Measurements from ENCODE around the gene DIO3.

DIO3 gene

DNA sequence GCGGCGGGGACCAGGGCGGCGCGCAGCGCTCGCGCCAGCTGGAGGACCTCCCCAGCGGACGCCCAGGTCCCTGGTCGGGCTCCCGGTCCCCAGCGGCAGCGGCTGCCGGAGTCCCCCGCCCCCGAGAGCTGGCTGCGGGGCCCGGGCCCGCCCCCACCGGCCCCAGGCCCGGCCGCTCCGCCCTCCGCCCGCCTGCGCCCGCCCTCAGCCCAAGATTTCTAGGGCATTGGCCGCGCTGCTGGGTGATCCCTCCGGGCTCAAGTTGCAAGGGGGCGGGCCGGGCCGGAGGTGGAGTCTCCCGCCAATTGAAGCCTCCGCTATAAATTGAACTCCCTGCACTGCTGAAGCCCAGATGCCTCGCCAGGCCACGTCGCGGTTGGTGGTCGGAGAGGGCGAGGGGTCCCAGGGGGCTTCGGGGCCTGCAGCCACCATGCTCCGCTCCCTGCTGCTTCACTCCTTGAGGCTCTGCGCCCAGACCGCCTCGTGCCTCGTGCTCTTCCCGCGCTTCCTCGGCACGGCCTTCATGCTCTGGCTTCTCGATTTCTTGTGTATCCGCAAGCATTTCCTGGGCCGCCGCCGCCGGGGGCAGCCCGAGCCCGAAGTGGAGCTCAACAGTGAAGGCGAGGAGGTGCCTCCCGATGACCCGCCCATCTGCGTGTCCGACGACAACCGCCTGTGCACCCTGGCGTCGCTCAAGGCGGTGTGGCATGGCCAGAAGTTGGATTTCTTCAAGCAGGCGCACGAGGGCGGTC, at the start of gene DIO3:
TSS of gene DIO3 (plus strand) at position 351 of the 752 bp plus-strand sequence.
- DNase-seq (ENCODE audit: low spot score): no peak

GRCh38 chr14:101511620-101512375, 49.5 kb upstream of the DIO3 start:
- no peak for DNase-seq (ENCODE audit: low spot score)

DNA sequence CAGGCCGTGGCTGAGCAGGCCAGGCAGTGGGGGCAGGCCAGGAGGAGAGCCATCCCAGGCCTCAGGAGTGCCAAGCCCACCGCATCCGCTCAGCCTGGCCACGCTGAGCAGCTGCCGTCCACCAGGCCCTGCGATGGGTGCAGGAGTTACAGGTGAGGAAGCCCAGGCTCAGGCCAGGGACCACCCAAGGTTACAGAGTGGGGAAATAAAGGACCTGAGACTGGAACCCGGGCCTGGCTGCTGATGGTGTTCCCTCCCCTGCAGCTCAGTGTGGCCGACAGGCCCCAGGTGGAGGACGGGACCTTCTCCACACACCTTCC, 49.0 kb upstream of the DIO3 start:
- DNase-seq (ENCODE audit: low spot score): no peak

GRCh38 chr14:101514136-101514535, 47.2 kb upstream of the DIO3 start:
- DNase-seq (ENCODE audit: low spot score): no peak

DNA sequence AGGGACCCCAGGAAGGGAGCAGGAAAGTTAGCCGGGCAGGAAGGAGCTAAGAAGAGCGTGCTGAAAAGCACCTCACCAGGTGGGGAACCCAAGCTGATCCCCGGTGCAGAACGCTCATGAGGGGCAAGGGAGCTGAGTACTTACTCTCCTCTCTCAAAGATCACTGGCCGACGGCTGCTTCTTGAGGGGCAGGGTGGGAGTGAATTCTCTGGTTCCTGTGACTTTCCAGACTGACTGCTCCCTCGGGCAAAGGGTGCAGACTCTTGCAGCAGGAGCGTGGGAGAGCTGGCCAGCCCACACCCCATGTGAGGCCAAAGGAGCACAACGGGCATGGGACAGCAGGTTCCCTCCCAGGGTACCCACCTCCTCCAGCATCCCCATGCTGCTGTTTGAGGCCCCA, 44.9 kb upstream of the DIO3 start:
- no peak for DNase-seq (ENCODE audit: low spot score)

DNA sequence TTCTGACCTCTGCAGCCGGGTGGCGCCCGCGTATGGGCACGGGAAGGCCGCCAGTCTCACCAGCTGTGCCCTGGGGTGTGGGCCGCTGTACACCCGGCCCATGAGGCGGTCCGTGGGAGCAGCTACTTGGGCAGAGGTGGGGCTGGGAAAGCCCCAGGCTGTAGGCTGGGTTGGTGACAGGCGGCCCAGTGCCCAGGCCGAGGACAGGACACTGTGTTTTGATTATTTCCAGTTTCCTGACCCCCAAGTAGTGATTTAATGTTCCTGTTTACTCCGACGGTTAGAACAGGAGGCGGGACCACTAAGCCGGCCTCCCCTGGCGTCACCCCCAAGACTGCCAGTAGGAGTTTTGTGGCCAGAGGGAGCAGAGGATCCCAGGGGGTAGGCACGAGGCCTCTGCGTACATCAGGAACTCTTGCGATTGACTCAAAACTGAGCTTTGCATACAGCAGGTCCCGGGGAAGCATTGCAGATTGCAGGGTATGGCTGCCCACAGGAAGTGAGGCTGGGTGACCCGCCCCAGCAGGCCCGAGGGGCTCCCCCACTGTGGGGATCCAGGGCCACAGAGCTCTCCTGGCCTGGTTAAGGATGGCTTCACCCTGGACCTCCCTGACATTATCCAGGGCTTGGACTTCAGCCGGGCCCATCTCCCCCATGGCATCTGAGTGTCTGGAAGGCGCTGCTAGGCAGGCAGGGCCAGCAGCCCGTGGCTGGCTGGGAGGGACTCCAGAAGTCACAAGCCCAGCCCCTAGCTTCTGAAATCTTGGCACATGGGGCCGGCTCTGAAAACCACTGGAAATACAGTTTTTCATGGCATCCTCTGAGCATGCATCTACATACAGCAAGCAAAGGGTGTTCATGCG, 42.5 kb upstream of the DIO3 start:
- no peak for DNase-seq (ENCODE audit: low spot score)

DNA sequence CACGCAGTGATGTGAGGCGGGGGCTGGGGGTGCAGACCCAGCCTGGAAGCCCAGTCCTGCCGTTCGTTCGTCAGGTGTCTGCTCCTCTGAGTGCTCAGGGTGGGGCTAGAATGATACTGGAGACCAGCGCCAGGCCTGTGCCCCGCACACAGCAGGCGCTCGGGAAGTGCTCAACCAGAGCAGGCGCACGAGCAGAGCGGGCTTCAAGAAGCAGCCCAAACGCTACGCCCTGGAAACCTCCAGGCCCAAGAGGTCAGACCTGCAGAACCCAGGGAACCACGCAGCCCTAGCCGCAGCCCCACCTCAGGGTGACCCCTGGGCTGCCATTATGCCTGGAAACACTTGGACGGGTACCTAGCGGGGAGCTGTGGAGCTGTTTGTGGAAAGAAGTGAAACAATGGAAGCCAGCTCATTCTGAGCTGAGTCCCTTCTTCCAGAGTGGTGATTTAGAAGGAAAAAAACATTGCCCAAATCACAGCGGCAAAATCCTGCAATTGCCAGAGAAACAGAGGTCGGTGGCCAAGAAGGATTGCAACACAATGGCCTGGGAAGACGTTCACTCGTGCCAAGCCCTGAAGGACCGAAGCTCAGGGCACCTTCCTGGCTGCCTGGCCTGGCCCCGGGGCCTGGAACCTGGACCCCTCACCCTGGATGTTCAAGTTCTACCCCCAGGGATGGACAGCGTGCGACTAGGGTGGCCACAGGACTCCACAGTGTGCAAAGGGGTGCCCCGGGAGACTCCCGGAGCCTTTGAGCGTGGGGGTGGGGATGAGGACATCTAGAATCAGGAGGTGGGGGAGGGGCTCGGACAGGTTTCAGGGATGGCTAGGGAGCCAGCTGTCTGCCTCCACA, 40.4 kb upstream of the DIO3 start:
- DNase-seq (ENCODE audit: low spot score): no peak

GRCh38 chr14:101521473-101521915, 39.8 kb upstream of the DIO3 start:
- no peak for DNase-seq (ENCODE audit: low spot score)

GRCh38 chr14:101521978-101522377, 39.3 kb upstream of the DIO3 start:
- DNase-seq (ENCODE audit: low spot score): no peak

- no peak for DNase-seq (ENCODE audit: low spot score)
These were observed 35.4 kb upstream of the DIO3 start for GRCh38 chr14:101525640-101526527.

- no peak for DNase-seq (ENCODE audit: low spot score)
These were observed 33.3 kb upstream of the DIO3 start for GRCh38 chr14:101527987-101528386.

GRCh38 chr14:101529079-101529478, 32.2 kb upstream of the DIO3 start:
- DNase-seq (ENCODE audit: low spot score): no peak

DNA sequence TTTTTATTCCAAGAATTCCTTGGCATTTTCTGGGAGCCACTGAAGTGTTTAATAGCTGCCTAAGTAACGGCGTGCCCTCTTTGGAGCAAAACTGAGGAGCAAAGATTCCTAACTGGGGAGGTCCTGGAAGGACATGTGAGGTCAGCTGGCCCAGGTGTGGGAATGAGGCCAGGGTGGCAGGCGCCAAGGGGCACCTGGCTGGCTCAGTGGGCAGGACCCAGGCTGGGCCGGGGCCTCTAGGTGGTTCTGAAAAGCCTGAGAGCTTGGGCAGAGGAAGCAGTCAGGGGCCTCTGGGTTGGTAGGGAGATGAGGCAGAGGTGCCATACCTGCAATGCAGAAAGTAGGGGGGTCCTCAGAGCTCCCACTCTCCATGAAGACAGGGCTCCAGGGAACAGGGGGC, 27.1 kb upstream of the DIO3 start:
- no peak for DNase-seq (ENCODE audit: low spot score)

- DNase-seq (ENCODE audit: low spot score): no peak
These were observed 26.1 kb upstream of the DIO3 start for GRCh38 chr14:101535232-101535631.

DNA sequence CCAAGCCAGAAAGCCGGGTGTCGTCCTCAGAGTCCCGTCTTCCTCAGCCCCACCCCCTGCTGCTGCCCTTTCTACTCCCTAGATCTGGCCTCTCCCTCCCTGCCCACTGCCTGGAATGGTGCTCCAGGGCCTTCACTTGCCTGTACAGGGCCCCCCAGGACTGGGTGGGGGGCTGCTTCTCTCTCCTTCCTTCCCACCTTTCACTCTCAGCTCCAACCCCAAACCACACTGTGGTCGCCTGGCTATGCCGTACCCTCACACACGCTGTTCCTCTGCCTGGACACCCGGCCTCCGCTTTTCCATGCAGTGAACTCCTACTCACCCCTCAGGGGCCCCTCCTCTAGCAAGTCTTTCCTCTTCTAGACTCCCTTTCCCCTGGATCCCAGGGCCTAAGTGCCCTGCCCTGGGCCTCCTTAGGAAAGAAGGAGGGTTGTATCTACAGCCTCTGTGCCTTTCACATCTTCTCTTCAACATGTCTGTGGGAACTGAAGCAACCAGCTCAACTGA, 25.5 kb upstream of the DIO3 start:
- DNase-seq (ENCODE audit: low spot score): no peak

GRCh38 chr14:101537286-101537685, 24.0 kb upstream of the DIO3 start:
- no peak for DNase-seq (ENCODE audit: low spot score)

DNA sequence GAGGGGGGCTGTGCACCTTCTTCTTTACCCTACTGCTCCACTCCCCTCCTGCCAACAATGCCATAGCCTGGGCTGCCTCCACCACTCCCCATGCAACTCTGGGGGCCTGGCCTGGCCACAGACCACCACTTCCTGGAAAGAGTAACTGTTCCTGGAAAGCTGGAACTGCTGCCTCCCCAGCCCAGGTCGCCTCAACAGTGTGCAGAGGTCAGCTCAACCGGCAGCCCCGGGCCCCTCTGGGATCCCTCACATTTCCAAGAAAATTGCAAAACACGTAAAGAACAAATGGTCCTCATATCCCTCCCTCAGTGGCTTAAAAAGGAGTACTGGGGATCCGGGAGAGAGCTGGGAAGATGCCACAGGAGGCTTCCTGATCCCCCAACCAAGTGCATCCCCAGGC, 22.4 kb upstream of the DIO3 start:
- DNase-seq (ENCODE audit: low spot score): no peak

DNA sequence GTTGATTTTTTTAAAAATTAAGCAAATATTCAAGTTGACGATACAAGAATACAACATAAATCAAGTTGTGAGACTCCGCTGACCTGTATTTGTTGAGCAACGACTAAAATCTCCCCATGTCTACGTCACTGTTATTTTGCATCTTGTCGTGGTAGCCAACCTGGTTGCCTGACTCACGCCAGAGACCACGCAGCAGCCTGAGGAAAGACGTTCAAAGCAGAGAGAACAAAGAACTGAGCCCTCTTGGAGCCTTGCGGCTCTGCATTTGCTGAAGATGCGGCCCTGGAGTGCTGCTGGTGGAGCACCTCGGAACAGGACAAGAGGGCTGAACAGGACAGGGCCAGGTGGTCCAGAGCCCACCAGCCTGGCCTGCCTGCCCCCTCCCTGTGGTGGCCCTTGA, 21.4 kb upstream of the DIO3 start:
- no peak for DNase-seq (ENCODE audit: low spot score)

DNA sequence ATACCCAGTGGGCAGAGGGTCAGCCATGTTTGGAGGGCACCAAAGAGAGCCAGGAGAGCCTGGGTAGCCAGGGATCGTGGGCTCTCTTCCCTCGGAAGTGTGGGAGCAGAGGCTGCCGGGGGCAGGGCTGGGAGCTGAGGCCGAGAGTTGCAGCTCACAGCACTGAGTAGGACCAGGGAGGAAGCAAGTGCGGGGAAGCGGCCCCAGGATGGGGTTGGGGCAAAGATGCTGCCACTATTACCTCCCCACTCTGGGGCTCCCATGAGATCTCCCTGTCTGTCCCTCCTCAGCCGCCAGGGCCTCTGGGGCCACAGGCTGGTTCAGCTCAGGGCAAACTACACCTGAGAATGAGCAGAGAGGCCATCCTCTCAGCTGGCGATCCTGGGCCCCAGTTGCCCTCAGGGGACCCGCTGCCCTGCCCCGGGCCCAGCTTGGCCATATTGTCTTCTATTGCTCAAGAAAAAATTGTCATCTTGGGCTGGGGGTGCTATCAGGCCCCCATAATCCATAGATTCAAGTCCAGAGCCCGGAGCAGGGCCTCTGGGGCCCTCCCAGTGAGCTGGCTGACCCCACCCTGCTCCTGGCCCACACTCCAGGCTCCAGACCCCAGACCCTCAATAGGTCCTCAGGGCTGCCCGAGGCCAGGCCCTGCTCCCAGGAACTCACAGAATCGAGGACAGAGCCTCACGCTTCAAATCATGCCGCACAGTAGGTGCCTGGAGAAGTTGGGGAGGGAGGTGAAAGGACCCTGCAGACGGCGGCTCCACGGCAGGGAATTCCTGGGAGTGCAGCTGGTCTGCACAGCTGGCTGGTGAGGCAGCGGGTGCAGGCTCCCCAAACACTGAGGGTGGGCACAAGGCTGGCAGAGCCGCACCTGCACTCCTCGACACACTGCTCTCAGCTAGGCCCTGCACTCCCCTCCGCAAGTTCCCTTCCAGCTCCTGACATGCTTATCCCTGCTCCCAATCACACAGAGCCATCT, 20.5 kb upstream of the DIO3 start:
- no peak for DNase-seq (ENCODE audit: low spot score)

Data from hepatic stellate cell (primary cell).